NCI-H2196 (cell line): ENCODE data around the gene GCNT4.

Experiments
- DNase-seq: peaks from one replicate; lab custom pipeline; 2025; ENCODE audit not compliant: unreplicated experiment; lab: John Stamatoyannopoulos, UW

The GCNT4 gene

GRCh38 chr5:75051217-75051751 is 1.1 kb downstream of the GCNT4 start:
- DNase-seq = no peak

- DNase-seq = no peak
These were observed 1.9 kb downstream of the GCNT4 start for GRCh38 chr5:75050415-75050814.

- no peak for DNase-seq
These were observed 2.7 kb downstream of the GCNT4 start for GRCh38 chr5:75049456-75050351.

DNA sequence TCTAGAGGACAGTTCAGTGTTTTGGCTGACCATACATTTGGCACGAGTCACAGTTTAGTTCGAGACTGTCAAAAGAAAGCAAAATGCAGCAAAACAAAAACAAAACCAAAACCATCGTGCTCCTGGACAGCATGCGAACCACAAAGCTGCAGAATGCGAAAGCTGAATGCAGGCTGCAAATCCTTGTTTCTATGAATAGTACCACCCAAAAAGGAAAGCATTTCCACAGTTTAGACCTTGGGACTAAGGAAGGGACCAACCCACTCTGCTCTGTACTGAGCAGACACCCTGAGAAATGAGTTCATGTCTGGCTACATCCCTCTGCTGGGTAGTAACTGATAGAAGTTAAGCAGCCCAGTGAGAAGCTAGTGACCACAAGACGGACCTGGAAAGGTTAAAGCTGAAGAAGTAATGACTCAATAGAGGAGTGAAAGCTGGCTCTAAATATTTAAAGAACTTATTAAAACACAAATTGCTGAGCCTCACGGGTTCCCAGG is 3.9 kb downstream of the GCNT4 start:
- no peak for DNase-seq

DNA sequence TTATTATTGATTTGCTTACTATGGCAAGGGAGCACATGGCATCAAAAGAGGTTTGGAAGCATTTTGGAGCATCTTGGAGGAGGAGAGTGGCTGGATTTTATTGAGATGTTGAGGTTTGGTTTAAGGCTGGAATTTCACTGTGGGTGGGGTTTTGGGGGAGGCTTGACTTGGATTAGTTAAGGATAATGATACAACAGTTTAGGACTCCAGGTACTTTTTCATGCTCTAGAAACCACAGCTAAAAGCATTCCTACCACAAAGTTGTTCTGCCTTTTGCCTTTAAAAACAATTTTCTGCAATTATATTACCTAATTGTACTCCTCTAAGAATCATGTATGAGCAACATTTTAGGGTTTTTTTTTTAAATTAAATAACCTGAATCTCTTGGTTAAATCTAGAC is 5.0 kb downstream of the GCNT4 start:
- DNase-seq = no peak

DNA sequence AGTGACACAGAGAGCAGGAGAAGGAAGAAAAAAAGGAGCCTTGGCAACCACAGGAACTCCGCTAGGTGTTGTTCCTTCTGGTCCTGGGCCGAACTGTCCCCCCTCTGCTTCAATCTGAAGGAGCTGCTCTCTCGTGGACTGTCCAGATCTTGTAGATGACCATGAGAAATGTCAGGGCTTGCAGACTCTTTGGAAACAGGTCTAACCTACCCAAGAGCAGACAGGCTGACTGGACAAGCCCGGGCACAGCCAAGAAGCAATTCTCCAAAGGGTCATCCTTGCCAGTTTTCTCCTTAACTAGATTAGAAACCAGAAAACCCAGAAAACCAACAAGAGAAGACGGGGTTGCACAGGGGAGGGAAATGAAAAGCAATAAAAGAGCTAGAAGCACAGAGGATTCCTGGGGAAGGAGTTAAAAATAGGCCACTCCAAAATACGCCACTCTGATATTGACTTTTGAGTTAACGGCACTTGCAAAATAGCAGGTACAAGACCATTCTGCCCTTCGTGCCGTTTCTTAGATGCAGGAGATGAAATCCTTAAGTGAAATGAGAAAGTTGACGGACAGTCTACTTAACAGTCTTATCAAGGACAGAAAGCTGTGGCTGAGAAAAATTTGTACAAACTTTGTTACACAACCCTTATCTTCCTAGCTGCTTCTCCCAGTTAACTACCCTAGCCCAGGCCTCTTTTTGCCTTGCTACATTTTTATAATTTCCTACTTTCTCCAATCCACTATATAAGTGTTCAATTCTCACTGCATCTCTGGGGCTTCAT is 5.8 kb downstream of the GCNT4 start:
- no peak for DNase-seq

GRCh38 chr5:75045071-75045470 is 7.3 kb downstream of the GCNT4 start:
- DNase-seq = no peak

DNA sequence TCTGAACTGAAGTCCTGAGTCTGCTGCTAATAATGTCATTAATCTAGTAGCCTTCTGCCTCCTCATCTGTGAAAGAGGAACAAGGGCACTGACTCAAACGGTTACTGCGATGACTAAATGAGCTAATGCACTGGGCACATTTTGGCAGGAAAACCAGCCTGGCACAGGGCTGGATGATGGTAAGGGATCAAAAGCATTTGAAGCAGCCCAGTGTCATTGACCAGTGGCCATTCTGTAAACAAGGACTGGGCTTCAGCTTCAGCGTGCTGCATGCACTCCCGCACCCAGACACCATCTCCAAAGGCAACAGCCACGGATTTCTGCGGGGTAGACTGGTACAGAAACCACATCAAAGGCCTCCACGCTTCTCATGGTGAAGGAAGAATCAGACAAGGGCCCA is 8.0 kb downstream of the GCNT4 start:
- DNase-seq = no peak

- DNase-seq = no peak
These were observed 8.6 kb downstream of the GCNT4 start for GRCh38 chr5:75043633-75044264.

DNA sequence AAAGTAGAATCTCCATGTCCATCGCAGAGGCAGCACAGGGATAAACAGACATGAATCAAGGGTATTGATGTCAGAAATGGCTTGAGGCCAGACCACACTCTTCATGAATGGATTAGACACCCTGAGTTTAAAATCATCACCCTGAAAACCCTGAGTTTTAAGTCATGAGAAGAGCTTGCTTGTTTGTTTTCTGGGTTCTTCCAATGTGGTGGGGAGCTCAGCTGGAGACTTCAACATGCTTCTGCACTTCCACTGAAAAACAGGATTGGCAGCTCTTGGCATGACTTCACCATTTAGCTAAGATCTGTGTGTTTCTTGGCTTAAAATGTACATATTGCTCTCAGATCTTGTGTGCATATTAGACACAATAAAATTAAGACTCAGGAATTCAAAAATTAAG is 9.8 kb downstream of the GCNT4 start:
- no peak for DNase-seq

GRCh38 chr5:75040973-75041372 is 11.4 kb downstream of the GCNT4 start:
- DNase-seq = no peak

- no peak for DNase-seq
These were observed 15.3 kb downstream of the GCNT4 start for GRCh38 chr5:75037106-75037505.

GRCh38 chr5:75034137-75034739 is 18.1 kb downstream of the GCNT4 start:
- DNase-seq = no peak

DNA sequence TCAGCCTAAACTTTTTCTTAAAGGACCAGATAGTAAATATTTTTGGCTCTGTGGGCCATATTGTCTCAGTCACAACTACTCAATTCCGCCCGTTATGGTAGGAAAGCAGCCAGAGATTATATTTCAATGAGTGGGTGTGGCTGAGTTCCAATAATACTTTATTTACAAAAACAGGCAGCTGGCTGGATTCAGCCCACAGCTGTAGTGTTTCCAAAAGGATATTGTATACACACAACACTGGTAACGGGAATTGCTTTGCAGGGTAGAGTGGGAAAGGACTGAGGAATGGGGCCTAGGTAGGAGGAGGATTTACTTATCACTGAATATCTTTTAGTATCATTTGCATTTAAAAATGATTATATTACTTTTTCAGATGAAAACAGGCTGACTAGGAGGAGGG is 21.0 kb downstream of the GCNT4 start:
- no peak for DNase-seq

- no peak for DNase-seq
These were observed 24.3 kb downstream of the GCNT4 start for GRCh38 chr5:75028090-75028489.

GRCh38 chr5:75023368-75024159 is 28.8 kb downstream of the GCNT4 start:
- DNase-seq = no peak

- no peak for DNase-seq
These were observed 30.6 kb downstream of the GCNT4 start for GRCh38 chr5:75021800-75022199.

- no peak for DNase-seq
These were observed 31.1 kb downstream of the GCNT4 start for GRCh38 chr5:75021219-75021618.

DNA sequence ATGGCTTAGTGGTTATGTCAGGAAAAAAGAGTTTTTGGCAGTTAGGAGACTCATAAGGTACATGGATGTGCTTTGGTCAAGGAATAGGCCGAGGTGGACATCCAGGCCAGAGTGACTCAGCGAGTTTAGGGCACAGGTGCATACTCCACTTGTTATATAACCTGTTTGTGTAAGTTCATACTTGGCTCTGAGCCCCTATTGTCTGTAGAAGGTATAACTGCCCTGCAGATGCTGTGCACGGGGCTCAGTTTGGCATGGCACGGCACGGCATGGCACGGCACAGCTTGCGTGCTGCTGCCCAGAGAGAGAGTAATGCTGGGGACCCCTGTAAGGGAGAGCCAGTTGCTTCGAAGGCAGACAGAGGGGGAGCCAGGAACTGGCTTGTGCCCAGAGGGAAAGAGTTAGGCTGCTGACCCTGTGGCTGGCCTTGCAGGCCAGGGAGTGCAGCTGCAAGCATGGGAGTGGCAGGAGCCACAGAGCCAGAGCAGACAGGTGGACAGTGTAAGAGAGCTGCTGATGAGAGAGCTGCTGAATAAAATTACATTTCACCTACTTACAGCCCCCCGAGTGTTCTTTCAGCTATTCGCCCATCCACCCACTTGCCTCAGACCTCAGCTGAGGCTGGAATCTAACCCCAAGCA is 32.2 kb downstream of the GCNT4 start:
- no peak for DNase-seq
